Hematopoietic multipotent progenitor cell treated with erythropoietin and hydrocortisone succinate and interleukin-3 and kit ligand, for 8 days (in vitro differentiated cells): ENCODE measurements around the gene FPR1.

Experiments used
- DNase-seq: peaks from one replicate; pipeline ENCODE4 v3.0.0-alpha.2; 2015

The FPR1 gene

GRCh38 chr19:51702825-51703574, 48.7 kb downstream of the FPR1 start:
- no peak for DNase-seq

GRCh38 chr19:51702103-51702824, 49.4 kb downstream of the FPR1 start:
- peak; percentile 22 for DNase-seq

GRCh38 chr19:51701468-51702100, 50.1 kb downstream of the FPR1 start:
- peak; percentile 52 for DNase-seq

GRCh38 chr19:51699170-51699569, 52.5 kb downstream of the FPR1 start:
- DNase-seq = no peak

- no peak for DNase-seq
Measured at GRCh38 chr19:51698296-51698695, 53.4 kb downstream of the FPR1 start.

GRCh38 chr19:51697169-51697776, 54.4 kb downstream of the FPR1 start:
- DNase-seq = no peak

GRCh38 chr19:51696606-51697005, 55.1 kb downstream of the FPR1 start:
- DNase-seq = no peak
